GM18507 (cell line): ENCODE data around the gene OR11H6.
"Not testable (repeated sequence)": the region's sequence is repeated elsewhere in the genome, so short reads cannot be mapped to it uniquely, and the experiment has no call there.

Experiments
- DNase-seq: peaks from one replicate; pipeline ENCODE4 v3.0.0; 2011; ENCODE audit warnings: low read depth; ENCODE audit not compliant: insufficient read length; ENCODE audit errors: extremely low spot score
- FAIRE-seq: peaks from 2 replicates; lab custom pipeline; 2011; peaks lifted over from hg19 to GRCh38; lab: Jason Lieb, UNC

OR11H6 gene

GRCh38 chr14:20223410-20223809, at the start of gene OR11H6:
Gene OR11H6, plus strand, starts transcription at chr14:20223710. Its CDS starts 0 bp downstream, at chr14:20223710.
- DNase-seq (no peak), FAIRE-seq (no peak)

DNA sequence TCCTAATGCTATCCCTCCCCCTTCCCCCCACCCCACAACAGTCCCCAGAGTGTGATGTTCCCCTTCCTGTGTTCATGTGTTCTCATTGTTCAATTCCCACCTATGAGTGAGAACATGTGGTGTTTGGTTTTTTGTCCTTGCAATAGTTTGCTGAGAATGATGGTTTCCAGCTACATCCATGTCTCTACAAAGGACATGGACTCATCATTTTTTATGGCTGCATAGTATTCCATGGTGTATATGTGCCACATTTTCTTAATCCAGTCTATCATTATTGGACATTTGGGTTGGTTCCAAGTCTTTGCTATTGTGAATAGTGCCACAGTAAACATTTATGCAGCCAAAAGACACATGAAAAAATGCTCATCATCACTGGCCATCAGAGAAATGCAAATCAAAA, 49.3 kb upstream of the OR11H6 start:
- DNase-seq, FAIRE-seq: not testable (repeated sequence)

- FAIRE-seq (no peak), DNase-seq (no peak)
These were observed 47.2 kb upstream of the OR11H6 start for GRCh38 chr14:20176330-20176729.

DNA sequence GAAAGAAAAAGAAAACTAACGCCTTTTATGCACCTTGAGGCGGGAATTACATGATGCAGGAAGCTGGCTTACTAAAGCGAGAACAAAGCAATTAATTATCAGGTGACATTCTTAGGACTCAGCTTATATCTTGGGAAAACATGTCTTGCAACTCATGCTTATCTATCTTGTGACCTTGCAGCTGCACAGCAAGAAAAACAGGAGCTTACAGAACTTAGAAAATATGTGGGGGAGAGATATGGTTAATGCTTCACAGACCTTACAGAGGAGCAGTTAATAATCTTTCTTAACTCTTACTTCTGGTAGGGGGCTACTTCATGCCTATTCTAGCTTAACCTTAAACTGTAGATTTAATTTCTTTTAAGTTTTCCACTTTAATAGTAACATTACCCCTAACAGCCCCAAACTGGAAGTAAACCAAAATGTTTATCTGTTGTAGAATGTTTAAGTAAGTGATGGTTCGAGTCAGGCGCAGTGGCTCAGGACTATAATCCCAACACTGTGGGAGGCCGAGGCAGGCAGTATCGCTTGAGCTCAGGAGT, 46.0 kb upstream of the OR11H6 start:
- no peak for FAIRE-seq
- DNase-seq: no peak

- DNase-seq: no peak
- no peak for FAIRE-seq
These were observed 44.3 kb upstream of the OR11H6 start for GRCh38 chr14:20179218-20179617.

DNA sequence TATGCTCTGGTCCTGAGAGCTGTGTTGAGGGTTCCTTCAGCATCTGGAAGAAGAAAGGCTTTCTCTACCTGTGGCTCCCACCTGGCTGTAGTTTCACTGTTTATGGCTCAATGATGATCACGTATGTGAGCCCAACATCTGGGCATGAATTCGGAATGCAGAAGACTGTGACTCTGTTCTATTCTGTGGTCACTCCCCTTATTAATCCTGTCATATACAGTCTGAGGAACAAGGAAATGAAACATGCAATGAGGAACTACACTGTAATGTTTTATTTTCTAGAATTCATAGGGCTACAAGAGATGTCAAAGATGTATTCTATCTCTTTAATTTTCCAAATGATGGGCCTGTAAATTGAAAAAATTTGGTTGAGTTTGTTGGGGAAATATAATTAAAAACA, 43.6 kb upstream of the OR11H6 start:
- no peak for FAIRE-seq
- no peak for DNase-seq

DNA sequence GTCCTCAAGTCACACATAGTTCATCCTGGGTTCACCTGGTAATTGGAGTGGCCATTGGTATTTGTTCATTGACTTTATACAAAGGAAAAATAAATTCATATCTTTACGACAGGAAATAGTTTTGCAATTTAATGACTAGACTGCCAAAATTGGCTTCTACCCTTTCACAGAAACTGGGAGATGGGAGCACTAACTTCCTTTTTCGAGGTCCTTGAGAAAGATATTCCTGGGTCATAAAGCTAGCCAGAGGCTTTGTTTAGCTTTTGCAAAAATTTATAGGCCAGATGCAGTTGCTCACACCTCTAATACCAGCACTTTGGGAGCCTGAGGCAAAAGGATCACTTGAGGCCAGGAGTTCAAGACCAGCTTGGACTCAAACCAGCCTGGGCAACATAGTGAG, 43.0 kb upstream of the OR11H6 start:
- FAIRE-seq (no peak), DNase-seq (no peak)

DNA sequence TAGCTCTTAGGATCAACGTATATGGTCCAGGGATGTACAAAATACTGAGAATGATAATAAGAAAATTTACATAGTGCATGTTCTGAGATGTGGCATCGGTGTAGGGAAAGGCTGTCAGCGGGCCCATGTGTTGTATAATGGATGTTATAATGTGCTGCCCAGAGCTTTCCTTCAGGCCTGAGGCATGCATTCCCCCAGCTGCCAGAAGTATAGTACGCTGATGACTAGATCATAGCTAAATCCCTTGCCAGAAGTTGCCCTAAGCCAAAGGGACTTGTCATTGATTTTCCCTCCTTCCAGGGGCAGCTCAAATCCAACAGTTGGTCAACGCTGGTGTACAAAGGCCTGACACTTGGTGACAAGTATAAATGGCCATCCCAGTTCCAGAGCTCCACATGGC, 39.3 kb upstream of the OR11H6 start:
- DNase-seq (no peak), FAIRE-seq (no peak)

DNA sequence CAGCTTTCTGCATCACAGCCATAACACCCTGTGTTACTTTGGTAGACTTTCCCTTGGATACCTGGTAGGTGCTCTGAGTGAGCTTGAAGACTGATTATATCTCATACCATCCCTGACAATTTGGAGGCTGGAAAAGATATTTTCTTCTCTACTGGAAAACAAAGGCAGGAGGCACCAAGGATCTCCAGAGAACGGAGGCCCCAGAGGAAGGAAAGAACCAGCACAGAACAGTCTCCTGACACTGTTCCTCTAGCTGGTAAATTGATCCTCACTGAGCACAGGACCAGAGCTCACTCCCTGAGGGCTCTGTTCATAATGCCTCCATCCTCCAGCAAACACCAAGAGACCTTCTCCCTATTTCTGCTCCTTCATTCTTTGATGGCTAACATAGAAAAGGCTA, 32.9 kb upstream of the OR11H6 start, which contains the start of gene OR11G2:
Gene OR11G2, plus strand, starts transcription at position 301 of the 400 bp plus-strand sequence. CDS start 6,542 bp downstream, outside the sequence.
- no peak for FAIRE-seq
- DNase-seq: no peak

DNA sequence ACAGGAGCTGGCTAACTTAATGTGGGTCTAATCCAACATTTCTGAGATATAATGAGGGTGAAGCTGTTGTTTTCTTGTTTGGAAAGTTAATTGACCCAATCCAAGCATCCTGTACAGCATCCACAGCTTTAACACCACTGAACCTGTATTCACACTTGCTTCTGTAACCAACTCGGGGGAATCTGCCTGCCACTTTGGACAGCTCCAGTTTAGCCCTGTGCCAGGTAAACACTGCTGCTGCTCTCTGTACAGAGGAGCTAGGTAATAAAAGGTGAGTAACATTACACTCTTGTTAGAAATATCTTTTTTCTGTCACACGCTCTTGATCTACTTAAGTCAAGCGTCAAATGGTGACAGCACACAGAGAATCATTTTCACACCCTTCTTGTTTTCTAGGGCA, 32.1 kb upstream of the OR11H6 start:
- DNase-seq (no peak), FAIRE-seq (no peak)

- FAIRE-seq: no peak
- DNase-seq: no peak
These were observed 29.4 kb upstream of the OR11H6 start for GRCh38 chr14:20194101-20194500.

- not testable (repeated sequence) for FAIRE-seq, DNase-seq
These were observed 28.3 kb upstream of the OR11H6 start for GRCh38 chr14:20195170-20195569.

DNA sequence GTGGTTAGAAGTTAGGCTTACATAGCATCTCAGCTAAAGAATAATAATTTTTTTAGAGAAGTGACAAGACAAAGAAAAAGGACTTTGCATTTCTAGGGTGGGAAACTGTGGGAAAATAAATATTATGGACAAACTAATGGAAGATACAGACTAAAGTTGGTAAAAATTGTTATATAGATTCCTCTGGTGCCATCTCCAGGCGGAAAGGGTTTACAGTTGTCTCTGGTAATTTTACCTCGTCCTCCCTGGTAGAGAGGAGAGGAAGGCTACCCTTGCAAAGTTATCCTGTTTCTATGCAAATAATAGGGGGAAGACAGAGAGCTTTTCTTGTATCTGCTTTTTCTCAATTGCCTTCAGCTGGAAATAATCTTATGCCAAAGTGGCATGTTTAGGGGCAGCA, 27.6 kb upstream of the OR11H6 start:
- no peak for FAIRE-seq
- no peak for DNase-seq

DNA sequence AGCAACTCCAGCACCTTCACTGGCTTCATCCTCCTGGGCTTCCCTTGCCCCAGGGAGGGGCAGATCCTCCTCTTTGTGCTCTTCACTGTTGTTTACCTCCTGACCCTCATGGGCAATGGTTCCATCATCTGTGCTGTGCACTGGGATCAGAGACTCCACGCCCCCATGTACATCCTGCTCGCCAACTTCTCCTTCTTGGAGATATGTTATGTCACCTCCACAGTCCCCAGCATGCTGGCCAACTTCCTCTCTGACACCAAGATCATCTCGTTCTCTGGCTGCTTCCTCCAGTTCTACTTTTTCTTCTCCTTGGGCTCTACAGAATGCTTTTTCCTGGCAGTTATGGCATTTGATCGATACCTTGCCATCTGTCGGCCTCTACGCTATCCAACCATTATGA, 26.1 kb upstream of the OR11H6 start:
- no peak for FAIRE-seq
- DNase-seq: no peak

- DNase-seq (no peak), FAIRE-seq (no peak)
These were observed 24.5 kb upstream of the OR11H6 start for GRCh38 chr14:20198991-20199390.

DNA sequence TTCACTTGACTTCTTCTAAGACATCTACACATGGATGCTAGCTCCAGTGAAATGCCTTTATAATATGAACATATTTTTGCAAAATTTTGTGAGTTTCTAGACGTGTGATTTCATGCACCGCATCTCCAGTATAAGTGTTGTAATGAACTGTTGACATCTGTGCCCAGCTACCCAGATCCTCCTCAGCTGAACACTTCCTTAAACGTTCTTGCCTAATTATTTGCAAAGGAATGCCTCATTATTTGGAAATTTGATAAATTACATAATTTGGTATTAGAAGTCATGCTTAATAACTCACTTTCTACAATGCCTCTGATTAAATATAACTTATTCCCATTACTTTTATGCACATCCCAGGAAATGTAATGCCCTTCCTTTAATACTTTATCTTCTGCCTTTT, 18.8 kb upstream of the OR11H6 start:
- no peak for DNase-seq

DNA sequence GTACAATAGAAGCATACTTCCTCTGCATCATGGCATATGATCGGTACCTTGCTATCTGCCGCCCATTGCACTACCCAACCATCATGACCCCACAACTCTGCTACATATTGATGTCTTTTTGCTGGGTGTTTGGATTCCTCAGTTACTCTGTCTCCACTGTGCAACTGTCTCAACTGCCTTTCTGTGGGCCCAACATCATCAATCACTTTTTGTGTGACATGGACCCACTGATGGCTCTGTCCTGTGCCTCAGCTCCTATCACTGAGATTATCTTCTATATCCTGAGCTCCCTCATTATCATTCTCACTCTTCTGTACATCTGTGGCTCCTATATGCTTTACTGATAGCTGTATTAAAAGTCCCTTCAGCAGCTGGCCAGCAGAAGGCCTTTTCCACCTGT, 13.9 kb upstream of the OR11H6 start:
- FAIRE-seq (no peak), DNase-seq (no peak)

More for the DNA sequence above, 18.8 kb upstream of the OR11H6 start:
- FAIRE-seq: no peak

DNA sequence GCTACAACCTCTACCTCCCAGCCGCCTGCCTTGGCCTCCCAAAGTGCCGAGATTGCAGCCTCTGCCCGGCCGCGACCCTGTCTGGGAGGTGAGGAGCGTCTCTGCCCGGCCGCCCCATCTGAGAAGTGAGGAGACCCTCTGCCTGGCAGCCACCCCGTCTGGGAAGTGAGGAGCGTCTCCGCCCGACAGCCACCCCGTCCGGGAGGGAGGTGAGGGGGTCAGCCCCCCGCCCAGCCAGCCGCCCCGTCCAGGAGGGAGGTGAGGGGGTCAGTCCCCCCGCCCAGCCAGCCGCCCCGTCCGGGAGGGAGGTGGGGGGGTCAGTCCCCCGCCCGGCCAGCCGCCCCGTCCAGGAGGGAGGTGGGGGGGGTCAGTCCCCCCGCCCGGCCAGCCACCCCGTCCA, 11.1 kb upstream of the OR11H6 start:
- not testable (repeated sequence) for DNase-seq, FAIRE-seq

DNA sequence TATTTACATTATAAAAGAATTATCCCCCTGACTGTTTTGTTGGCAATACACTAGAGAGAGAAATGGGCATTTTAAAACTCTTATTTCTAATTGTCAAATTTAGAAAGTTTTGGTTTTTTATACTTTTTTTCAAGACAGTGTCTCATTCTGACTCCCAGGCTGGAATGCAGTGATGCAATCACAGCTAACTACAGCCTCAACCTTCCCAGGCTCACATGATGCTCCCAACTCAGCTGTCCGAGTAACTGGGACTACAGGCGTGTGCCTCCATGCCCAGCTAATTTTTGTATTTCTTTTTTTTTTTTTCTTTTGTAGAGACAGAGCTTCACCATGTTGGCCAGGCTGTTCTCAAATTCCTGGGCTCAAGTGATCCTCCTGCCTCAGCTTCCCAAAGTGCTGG, 8.3 kb upstream of the OR11H6 start:
- DNase-seq (no peak), FAIRE-seq (no peak)

- DNase-seq: no peak
- no peak for FAIRE-seq
These were observed 4.5 kb upstream of the OR11H6 start for GRCh38 chr14:20219033-20219432.

DNA sequence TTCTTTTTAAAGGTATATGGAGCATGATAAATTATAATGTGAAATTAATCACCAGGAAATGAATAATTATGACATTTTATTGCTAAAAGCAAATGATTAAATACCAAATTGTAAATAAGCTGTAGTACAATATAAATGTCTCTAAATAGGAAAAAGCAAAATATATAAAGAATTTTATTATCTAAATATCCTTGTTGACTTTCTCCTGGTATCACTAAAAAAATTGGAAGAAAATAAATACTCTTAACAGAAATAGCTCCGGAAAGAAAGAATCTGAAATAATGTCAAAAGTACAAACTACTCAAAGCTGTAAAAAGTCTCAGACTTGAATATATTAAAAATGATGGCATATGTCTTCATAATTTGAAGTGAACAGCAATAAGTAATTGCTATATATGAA, 5.2 kb downstream of the OR11H6 start, which contains the start of gene OR11H7:
Gene OR11H7, plus strand, starts transcription at position 301 of the 400 bp plus-strand sequence.
- FAIRE-seq: no peak

DNA sequence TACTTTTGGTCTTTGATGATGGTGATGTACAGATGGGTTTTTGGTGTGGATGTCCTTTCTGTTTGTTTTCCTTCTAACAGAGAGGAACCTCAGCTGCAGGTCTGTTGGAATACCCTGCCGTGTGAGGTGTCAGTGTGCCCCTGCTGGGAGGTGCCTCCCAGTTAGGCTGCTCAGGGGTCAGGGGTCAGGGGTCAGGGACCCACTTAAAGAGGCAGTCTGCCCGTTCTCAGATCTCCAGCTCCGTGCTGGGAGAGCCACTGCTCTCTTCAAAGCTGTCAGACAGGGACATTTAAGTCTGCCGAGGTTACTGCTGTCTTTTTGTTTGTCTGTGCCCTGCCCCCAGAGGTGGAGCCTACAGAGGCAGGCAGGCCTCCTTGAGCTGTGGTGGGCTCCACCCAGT, 11.9 kb downstream of the OR11H6 start:
- FAIRE-seq, DNase-seq: not testable (repeated sequence)

More for the DNA sequence above, 5.2 kb downstream of the OR11H6 start, which contains the start of gene OR11H7:
- no peak for DNase-seq
